Transverse colon (tissue), 4 donors: ENCODE results near the gene TGFB2.

Source experiments
- CTCF ChIP-seq, 5 experiments: fragments of 200-600 bp in 3 of 5; fragments of 450-650 bp in 2 of 5; sonication (generic) in 3 of 5; IDR thresholded peaks; 1 replicate in 2 of 5; 2 replicates in 3 of 5; pipeline ENCODE4 v1.5.1; 2016 to 2017; ENCODE audit warnings: antibody characterized with exemption in 5 of 5, inconsistent platforms in 3 of 5, mild to moderate bottlenecking in 2 of 5, moderate library complexity in 1 of 5
- EP300 ChIP-seq: sonication (generic); formaldehyde crosslinking; IDR thresholded peaks from one replicate; pipeline ENCODE4 v1.6.1; 2017; ENCODE audit warnings: antibody characterized with exemption, low read depth
- POLR2A ChIP-seq: fragments of 450-650 bp; IDR thresholded peaks from one replicate; pipeline ENCODE4 v1.6.1; 2016; ENCODE audit warnings: antibody characterized with exemption, mild to moderate bottlenecking, moderate library complexity
- POLR2AphosphoS5 ChIP-seq, 3 donors: sonication (generic); formaldehyde crosslinking; IDR thresholded peaks; one replicate each; pipeline ENCODE4 v1.6.1; 2016; ENCODE audit warnings: antibody characterized with exemption in 3 of 3

DNA sequence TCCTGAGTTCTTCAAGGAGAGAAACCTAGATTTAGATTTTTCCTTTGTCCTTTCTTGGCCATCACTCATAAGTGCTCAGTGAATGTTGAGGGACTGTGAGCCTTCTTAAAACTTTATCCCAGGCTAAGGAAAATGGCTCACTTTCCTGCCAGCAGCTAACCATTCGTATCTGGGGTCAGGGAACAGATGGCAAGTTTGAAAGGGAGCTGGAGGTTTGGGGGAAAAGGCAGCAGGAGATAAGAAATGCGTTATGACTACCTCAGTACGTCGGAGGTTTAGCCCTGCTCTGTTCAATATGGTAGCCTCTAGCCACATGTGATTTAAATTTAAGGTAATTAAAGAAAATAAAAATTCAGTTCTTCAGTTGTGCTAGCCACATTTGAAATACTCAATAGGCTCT is 46.7 kb upstream of the TGFB2 start:
- TF ChIP-seq POLR2A: no peak
- TF ChIP-seq CTCF (IDR thresholded peaks at IDR 0.05): no peak
- no peak for TF ChIP-seq EP300
- no peak for TF ChIP-seq POLR2AphosphoS5 (IDR thresholded peaks at IDR 0.05)
